ENCODE measurements around the gene GDF3.

GRCh38 chr12:7731486-7731885 is 35.9 kb upstream of the GDF3 start:
- no peak for TF ChIP-seq CTCF (IDR thresholded peaks at IDR 0.05 in 4 of 5, conservative IDR thresholded peaks at IDR 0.05 in 1 of 5)
- TF ChIP-seq POLR2A (IDR thresholded peaks at IDR 0.05): no peak

All from gastrocnemius medialis (tissue), 4 donors.